ENCODE measurements around the gene COA1. TPM values are rescaled to one million over a fixed set of nuclear protein-coding genes. Genes with fewer than 3 reads are reported as not detected.
"Not testable (repeated sequence)": the region's sequence is repeated elsewhere in the genome, so short reads cannot be mapped to it uniquely, and the experiment has no call there.

COA1 gene
- total RNA-seq, 1 donor from 2014 or later: 64.8 TPM

DNA sequence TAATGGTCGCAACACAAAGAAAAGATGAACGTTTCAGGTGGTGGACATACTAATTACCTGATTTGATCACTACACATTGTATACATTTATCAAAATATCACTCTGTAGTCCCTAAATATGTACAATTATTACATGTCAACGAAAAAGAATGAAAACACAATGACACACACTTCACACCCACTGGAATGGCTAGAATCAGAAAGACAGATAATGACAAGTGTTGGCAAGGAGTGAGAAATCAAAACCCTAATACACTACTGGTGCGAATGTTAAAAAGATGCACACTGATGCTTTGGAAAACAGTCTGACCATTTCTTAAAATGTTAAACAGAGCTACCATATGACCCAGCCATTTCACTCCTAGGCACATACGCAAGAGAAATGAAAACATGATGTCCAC, 2.3 kb downstream of the COA1 start:
- no peak for DNase-seq (ENCODE audit: low spot score)

DNA sequence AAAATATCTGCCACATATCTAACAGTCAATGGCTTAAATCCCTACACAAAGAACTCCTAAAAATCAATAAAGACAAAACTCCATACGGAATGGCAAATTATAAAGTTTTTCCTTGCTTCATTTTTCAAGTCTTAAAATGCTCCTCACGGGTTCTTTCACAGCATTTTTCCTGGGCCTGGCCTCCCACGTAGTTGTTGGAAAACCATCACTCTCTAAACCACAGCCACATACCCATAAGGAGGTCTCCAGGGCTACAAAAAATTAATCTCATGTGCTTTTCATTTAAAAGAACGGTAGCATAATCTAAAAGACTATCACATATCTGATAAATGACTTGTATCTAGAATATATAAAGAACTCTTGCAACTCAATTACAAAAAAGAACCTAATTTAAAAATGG, 2.9 kb downstream of the COA1 start:
- no peak for DNase-seq (ENCODE audit: low spot score)

DNA sequence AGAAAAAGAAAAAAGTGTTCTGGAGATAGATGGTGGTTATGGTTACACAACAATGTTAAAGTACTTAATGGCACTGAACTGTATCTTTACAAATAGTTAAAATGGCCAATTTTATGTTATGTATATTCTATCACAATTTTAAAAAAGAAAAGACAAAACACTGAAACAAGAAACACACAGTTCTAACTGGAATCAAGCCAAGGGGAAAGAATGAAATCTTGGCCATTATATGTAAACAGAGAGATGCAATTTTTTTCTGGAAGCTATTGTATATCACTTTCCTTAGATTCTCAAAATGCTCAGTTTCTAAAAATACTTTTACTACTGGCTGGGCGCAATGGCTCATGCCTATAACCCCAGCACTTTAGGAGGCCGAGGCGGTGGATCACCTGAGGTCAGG, 4.1 kb downstream of the COA1 start:
- no peak for DNase-seq (ENCODE audit: low spot score)

DNA sequence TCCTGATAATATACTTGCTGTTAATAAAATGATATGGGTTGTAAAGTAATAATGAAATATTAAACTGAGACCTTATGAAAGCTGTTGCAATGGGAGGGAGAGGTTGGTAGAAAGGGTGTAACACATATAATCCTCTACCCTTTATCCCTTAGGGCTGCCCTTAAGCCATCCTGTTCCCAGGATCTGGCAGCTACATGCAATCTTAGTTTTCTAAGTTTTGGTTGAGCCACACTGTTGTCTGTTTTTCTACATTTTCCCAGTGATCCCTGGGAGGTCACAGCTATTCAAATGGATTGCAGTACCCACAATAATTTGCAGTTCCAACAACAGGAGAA, 6.3 kb downstream of the COA1 start:
- DNase-seq (ENCODE audit: low spot score): no peak

DNA sequence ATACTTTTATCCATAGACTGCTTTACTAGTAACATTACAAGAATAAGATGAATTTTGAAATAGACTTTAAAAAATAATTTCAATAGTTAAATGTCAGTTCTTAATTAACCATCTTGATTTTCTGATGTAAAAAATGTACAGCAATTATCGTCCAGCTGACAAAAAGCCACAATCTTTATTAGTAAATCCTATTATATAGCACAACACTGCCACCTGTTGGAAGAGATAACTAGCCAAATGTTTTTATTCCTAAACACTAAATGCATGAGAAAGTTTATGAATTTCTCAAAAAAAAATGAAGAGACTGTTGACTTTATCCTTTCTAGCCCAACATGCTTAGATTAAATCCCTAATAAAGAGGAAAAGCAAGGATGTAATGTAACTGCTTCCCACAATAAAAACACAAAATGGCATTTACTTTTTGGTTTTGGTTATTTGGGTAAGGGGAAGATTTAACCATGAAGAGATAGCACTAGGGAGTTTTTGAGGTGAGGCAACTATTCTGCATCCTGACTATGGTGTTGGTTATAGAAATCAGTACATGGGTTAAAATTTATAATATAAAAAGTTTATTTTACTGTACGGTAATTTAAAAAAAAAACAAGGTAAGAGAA, 8.0 kb downstream of the COA1 start:
- peak; percentile 54 for DNase-seq (ENCODE audit: low spot score)

DNA sequence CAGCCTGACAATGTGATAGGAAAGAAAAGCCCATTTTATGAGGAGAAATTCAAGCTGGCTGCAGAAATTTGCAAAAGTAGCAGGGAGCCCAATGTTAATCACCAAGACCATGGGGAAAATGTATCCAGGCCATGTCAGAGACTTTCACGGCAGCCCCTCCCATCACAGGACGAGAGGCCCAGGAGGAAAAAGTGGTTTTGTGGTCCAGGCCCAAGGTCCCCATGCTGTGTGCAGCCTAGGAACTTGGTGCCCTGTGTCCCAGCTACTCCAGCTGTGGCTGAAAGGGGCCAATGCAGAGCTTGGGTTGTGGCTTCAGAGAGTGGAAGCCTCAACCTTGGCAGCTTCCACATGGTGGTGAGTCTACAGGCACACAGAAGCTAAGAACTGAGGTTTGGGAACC, 12.7 kb downstream of the COA1 start:
- DNase-seq (ENCODE audit: low spot score): no peak

DNA sequence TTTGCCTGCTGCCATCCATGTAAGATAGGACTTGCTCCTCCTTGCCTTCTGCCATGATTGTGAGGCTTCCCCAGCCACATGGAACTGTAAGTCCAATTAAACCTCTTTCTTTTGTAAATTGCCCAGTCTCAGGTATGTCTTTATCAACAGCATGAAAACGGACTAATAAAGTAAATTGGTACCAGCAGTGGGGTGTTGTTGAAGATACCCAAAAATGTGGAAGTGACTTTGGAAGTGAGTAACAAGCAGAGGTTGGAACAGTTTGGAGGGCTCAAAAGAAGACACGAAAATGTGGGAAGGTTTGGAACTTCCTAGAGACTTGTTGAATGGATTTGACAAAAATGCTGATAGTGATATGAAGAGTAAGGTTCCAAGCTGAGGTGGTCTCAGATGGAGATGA, 13.4 kb downstream of the COA1 start:
- DNase-seq (ENCODE audit: low spot score): not testable (repeated sequence)

DNA sequence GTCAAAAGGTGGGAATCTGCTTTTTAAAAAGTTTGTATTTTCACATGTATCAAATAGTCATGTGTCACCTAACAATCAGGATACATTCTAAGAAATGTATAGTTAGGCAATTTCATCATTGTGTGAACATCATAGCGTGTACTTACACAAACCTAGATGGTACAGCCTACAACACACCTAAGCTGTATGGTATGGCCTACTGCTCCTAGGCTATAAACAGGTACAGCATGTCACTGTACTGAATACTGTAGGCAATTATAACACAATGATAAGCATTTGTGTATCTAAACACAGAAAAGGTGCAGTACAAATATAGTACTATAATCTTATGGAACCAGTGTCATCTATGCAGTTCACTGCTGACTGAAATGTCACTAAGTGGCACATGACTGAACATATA, 17.8 kb downstream of the COA1 start:
- no peak for DNase-seq (ENCODE audit: low spot score)

DNA sequence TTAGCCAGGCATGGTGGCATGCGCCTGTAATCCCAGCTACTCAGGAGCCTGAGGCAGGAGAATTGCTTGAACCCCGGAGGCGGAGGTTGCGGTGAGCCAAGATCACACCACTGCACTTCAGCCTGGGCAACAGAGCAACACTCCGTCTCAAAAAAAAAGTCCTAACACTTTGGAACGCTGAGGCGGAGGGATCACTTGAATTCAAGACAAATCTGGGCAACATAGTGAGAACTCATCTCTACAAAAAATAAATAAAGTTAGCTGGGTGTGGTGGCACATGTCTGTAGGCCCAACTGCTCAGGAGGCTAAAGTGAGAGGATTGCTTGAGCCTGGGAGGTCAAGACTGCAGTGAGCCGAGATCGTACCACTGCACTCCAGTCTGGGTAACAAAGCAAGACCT, 21.3 kb downstream of the COA1 start:
- DNase-seq (ENCODE audit: low spot score): not testable (repeated sequence)

DNA sequence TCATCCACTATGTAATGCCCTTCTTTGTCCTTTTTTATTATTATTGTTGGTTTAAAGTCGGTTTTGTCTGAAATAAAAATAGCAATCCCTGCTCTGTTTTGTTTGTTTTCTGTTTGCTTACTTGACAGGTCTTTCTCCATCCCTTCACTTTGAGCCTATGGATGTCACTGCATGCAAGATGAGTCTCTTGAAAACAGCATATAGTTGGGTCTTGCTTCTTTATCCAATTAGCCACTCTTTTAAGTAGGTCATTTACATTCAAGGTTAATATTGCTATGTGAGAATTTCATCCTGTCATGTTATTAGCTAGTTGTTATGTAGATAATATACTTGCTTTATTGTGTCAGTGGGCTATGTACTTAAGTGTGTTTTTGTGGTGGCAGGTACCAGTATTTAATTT, 25.8 kb downstream of the COA1 start:
- DNase-seq (ENCODE audit: low spot score): no peak

DNA sequence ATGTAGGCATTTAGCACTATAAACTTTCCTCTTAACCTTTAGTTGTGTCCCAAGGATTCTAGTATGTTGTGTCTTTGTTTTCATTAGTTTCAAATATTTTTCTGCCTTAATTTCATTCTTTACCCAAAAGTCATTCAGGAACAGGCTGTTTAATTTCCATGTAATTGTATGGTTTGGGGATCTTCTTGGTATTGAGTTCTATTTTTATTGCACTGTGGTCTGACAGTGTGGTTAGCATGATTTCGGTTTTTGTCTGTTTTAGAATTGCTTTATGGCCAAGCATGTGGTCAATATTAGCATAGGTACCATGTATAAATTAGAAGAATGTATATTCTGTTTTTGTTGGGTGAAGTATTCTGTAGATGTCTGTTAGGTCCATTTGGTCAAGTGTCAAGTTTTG, 26.3 kb downstream of the COA1 start:
- DNase-seq (ENCODE audit: low spot score): no peak

DNA sequence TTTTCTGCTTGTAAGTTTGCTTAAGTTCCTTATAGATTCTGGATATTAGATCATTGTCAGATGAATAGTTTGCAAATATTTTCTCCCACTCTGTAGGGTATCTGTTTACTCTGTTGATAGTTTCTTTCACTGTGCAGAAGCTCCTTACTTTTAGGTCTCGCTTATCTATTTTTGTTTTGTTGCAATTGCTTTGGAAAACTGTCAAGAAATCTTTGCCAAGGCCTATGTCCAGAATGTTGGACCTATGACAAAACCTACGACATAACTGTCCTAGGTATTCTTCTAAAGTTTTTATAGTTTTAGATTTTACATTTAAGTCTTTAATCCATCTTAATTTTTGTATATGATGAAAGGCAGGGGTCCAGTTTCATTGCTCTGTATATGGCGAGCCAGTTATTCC, 27.4 kb downstream of the COA1 start:
- no peak for DNase-seq (ENCODE audit: low spot score)

DNA sequence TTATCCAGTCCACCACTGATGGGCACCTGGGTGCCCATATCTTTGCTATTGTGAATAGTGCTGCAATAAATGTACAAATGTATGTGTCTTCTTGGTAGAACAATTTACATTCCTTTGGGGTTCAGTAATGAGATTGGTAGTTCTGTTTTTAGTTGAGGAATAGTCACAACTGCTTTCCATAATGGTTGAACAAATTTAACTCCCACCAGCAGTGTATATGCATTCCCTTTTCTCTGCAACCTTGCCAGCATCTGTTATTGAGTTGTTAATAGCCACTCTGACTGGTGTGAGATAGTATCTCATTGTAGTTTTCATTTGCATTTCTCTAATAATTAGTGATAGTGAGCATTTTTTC, 27.8 kb downstream of the COA1 start:
- DNase-seq (ENCODE audit: low spot score): no peak

DNA sequence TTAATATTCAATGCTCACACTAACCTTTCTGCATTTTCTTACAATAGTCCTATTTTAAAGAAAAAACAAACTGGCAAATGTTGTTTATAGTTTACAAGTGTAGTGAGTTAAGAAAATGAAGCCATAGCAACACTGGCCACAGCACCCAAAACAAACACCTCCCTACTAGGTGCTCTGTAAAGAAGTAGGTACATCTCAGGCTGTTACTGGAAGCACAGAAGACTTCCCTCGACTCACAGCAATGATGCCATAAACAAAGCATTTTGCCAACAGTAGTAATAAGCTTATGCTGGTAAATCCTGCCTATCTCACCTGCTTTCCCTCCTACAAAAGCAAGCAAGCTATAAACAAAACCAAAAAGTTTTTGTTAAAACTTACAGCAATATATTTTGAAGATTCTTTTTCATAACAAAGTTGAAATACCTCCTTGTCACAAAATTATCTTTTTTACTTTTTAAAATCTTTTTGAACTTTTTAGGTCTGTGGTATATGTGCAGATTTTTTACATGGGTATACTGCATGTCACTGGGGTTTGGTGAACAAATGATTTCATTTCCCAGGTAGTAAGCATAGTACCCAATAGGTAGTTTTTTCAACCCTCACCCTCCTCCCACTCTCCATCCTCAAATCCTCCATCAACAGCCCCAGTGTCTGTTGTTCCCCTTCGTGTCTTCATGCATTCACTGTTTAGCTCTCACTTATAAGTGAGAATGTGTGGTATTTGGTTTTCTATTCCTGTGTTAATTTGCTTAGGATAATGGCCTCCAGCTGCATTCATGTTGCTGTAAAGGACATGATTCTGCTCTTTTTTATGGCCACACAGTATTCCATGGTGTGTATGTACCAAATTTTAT, 28.4 kb downstream of the COA1 start:
- no peak for DNase-seq (ENCODE audit: low spot score)

DNA sequence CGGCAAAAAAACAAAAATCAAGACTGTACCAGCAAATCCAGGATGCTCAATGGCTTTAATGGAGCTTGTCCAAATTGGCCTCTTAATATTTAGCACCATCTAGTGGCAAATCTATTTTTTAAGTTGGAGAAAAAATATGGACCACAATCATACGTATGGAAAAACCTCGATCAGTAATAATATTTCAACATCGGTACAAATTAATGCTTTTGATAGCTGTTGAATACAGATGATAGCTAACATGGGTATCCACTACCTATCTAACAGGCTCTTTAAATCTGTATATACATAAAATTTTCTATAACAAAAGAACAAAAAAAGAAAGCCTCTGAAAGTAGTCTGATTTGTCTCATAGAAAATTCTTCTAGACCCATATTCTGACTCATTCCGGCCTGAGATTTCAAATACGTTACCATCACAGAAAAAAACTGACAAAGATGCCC, 29.2 kb downstream of the COA1 start:
- DNase-seq (ENCODE audit: low spot score): peak; percentile 69

DNA sequence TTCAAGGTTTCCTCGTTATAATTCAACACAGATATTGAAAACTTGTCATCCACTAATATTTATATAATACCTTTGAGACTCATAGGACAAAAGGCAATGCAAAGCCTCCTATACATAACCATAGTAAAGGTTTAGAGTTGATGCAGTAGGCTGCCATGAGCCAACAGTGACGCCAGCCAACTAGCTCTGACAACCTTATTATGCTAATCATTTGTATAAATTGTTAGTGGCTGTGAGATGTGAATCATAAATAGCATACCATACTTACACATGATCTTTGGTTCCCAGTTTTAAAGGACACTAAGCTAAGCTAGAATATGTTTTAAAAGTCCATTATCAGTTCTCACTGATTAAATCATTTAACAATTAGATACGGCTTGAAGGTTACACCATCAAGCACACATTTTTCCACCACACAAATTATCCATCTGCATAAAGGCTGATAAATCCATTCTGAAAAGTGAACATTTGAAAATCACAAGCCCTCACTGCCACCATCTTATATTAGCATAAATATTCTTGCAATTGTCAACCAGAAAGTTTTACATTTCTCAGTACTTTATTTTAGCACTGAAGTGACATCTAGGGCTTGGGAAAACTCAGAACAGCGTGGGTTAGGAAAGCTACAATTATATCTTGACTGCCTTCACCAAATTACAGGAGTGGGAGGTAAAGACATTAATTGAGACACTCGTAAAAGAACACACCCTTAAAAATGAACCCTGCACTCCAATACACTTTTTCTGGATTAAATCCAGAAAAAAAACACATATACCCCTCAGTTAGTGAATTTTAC, 30.7 kb downstream of the COA1 start:
- DNase-seq (ENCODE audit: low spot score): no peak

DNA sequence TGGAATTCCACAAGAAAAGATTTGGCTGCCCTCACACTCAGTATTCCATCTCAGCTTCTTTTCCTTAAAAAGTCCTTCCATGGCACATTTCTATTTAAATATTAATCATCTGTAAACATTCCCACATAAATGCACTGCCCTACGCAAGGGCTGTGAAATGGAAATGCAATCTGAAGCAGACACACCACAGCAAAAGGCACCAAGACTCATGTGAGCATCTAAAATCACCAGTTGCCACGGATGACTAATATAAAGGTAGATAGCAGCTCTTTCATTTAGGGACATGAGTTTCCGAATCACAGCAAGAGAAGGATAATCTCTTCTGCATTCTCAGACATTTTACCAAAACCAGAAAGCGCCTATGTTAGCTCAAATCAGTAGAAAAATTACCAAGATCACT, 31.6 kb downstream of the COA1 start:
- DNase-seq (ENCODE audit: low spot score): no peak

DNA sequence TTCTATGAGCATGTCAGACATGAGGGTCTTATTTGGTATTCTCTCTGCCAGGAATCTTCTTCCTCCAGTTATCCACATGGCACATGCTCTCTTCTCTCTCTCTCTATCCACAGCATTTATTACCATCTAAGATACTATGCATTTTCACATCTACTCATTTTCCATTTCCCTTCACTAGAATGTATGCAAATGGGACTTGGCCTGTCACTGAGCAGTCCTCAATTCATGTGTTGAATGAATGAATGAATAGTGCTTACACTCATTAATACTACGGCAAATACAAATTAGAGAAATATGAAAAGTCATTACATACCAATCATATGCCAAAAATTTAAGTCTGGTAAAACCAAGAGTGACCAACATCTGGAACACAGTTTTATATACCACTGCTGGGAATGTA, 34.0 kb downstream of the COA1 start:
- no peak for DNase-seq (ENCODE audit: low spot score)

DNA sequence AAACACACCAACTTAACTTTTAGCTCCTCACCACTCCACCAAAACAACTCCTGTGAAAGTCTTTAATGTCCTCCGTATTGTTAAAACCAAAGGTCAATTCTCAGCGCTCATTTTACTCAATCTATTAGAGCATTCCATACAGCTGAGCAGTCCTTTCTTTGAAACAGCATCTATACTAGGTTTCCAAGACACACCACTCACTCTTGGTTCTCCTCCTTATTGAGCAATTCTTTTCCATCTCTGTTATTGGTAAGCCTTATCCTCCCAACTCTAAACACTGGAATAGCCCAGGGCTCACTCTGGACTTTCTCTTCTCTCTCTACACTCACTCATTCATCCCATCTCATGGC, 34.9 kb downstream of the COA1 start:
- no peak for DNase-seq (ENCODE audit: low spot score)

DNA sequence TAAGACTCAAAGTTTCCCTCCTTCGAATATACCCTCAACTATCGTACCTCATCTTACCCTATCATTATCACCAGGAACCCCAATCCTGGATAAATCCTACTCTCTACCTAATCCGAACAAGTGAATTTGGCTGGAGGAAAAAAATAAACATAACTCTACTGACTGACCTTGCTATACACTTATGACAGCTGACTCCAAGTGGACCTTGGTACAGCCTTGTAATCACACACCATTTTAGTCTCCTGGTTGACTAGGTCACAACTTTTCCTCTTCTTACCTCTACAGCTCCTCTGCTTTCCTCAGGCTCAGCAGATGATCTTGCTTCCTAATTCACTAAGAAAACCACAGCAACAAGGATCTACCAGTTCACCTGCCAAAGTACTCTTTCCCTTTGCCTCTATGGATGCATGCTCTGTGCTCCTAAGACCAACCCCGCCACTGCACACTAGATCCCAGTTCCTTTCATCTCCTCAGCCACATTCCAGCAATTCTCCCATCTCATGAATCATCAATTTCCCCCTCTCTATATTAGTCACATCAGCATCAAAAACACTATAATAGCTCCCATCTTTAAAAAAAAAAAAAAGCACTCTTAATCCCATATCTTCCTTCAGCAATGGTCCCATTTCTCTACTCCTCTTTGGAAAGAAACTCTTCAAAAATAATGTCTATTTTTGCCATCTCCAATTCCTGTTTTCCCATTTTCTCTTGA, 35.5 kb downstream of the COA1 start:
- DNase-seq (ENCODE audit: low spot score): no peak

DNA sequence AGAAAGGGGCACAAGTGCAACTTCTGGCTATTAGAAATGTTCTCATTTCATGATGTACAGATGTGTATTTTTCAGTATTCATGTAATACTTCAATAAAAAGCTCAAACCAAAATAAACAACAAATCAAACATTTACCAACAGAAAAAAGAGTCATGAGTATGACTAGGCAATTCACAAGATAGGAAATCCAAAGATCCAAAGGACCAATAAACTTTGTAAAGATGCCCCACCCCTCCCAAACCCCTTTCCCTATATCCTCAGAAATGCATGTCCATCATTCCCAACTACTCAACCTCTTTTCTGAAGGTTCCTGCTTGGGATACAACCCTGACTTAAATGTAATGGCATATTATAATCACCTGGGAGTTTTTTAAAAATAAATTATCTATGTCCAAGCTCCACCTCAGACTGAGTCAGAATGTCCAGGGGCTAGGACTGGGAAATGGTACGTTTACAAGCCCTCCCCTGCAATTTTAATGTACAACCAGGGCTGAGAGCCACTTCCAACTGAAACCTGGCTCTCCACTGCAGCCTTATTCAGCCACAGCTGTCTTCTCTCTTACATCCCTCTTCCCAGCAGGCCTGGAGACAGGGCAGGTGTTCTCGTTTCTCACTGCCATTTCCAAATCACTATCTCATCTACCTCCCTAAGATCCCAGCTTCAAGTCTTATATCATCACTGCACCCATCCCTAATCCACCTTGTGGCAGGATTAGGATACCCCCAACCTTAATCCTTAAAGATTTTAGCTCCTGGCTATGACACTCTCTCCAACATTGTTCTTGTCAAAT, 36.5 kb downstream of the COA1 start:
- no peak for DNase-seq (ENCODE audit: low spot score)

Measured in umbilical cord (tissue), 2 donors.